ENCODE data around the gene KDM4B. TPM values are rescaled to one million over a fixed set of nuclear protein-coding genes. Genes with fewer than 3 reads are reported as not detected.
"Not testable (repeated sequence)": the region's sequence is repeated elsewhere in the genome, so short reads cannot be mapped to it uniquely, and the experiment has no call there.

Gene KDM4B
- total RNA-seq, 2 donors from 2014 or later: 33.8 to 83.5 TPM

GRCh38 chr19:4954320-4955149 lies 14.4 kb upstream of the KDM4B start:
- not testable (repeated sequence) for H3K27me3 Mint-ChIP-seq; H3K9me3 Mint-ChIP-seq; ATAC-seq (replicated peaks); H3K4me3 Mint-ChIP-seq; H3K27ac Mint-ChIP-seq; H3K4me1 Mint-ChIP-seq
- peaks cover 86% of the 10 kb centered on the region for H3K36me3 Mint-ChIP-seq (ENCODE audit: low read depth)

DNA sequence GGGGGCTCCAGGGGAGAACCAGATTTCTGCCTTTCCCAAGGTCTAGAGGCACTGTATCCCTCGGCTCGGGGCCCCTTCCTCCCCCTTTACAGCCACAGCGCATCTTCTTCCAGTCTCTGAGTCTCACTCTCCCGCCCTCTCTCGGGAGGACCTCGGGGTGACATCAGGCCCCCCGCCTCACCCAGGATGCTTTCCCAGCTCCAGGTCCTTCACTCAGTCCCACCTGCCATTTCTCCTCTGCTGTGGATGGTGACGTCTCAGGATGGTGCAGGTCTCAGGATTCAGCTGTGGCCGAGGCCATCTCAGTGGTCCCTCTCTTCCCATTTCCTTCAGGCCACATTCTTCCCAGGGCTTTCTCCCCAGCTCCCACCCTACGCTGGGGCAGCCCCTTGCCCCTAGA lies 13.6 kb upstream of the KDM4B start:
- H3K36me3 Mint-ChIP-seq (ENCODE audit: low read depth): peaks cover 88% of the 10 kb centered on the region
- ATAC-seq (replicated peaks): no peak
- no peaks in the 10 kb centered on the region for H3K4me1 Mint-ChIP-seq

DNA sequence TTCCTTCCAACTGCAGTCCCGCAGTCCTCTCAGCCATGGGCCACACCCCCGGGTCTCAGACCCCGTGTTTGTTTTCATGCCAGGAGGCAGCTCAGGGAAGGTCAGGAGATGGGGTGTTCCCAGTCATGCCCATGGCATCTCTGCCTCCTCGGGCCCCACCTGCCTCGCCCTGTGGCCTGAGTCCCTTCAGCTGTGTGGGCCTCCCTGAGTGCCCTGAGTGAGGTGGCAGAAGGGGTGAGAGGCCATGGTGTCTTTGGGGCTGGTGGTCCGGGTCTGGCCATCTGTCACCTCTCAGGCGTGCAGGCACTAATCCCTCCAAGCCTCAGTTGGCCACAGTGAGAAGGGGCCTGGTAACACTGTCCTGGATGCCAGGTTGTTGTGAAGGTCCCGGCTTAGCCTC lies 10.9 kb upstream of the KDM4B start:
- Mint-ChIP-seq H3K27ac (no peak overlapping the region), H3K9me3 (no peaks in the 10 kb centered on the region), H3K27me3 (no peaks in the 10 kb centered on the region), H3K4me1 (no peaks in the 10 kb centered on the region), H3K4me3 (no peak overlapping the region), H3K36me3 (ENCODE audit: low read depth) (peaks cover 78% of the 10 kb centered on the region)
- no peak for ATAC-seq (replicated peaks)

More for the DNA sequence above, 13.6 kb upstream of the KDM4B start:
- Mint-ChIP-seq H3K27me3 (no peaks in the 10 kb centered on the region), H3K27ac (peak overlapping the region; percentile 49), H3K4me3 (no peak overlapping the region), H3K9me3 (no peaks in the 10 kb centered on the region)

DNA sequence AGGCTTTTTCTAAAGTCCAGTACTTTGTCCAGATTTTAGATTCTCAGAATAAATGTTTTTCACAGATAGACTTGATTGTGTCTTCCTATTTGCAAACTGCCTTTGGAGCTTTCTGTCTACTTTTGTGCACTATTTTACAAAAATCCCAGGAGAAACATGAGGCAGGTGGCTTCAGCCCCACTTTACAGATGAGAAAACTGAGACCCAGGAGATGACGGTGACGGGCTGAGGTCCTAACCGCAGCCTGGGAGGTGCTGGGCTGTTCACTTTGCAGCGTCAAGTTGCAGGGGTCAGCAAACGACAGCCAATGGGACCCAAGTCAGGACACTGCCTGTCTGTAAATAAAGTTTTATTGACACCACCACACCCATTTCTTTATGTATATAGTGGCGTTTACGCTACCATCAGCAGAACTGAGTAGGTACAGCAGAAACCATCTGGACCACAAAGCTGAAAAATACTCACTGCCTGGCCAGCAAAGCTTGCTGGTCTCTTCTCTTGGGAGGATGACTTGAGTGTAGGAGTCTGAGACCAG lies 6.8 kb upstream of the KDM4B start:
- Mint-ChIP-seq H3K9me3 (no peaks in the 10 kb centered on the region), H3K27me3 (no peaks in the 10 kb centered on the region), H3K27ac (no peak overlapping the region), H3K36me3 (ENCODE audit: low read depth) (peaks cover 55% of the 10 kb centered on the region), H3K4me1 (peaks cover 2% of the 10 kb centered on the region), H3K4me3 (no peak overlapping the region)
- ATAC-seq (replicated peaks): no peak

DNA sequence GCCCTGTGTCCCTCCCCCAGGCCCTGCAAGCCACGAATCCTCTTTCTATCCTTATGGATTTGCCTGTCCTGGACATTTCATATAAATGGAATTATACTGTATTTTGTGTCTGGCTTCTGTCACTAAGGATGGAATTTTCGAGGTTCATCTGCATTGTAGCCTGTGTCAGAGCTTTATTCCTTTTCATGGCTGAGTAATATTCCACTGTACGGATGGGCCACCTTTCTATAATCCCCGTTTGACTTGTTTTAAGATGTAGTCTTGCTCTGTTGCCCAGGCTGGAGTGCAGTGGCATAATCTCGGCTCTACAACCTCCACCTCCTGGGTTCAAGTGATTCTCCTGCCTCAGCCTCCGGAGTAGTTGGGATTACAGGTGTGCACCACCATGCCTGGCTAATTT lies 3.9 kb upstream of the KDM4B start:
- H3K27me3 Mint-ChIP-seq: no peaks in the 10 kb centered on the region
- H3K27ac Mint-ChIP-seq: peak overlapping the region; percentile 29
- peaks cover 48% of the 10 kb centered on the region for H3K36me3 Mint-ChIP-seq (ENCODE audit: low read depth)
- peaks cover 12% of the 10 kb centered on the region for H3K4me1 Mint-ChIP-seq
- ATAC-seq (replicated peaks): no peak
- H3K4me3 Mint-ChIP-seq: no peak overlapping the region
- H3K9me3 Mint-ChIP-seq: no peaks in the 10 kb centered on the region

- ATAC-seq (replicated peaks): no peak
- no peaks in the 10 kb centered on the region for H3K27me3 Mint-ChIP-seq
- peak overlapping the region; percentile 96 for H3K27ac Mint-ChIP-seq
- H3K4me1 Mint-ChIP-seq: peaks cover 27% of the 10 kb centered on the region
- H3K36me3 Mint-ChIP-seq (ENCODE audit: low read depth): peaks cover 58% of the 10 kb centered on the region
- no peak overlapping the region for H3K4me3 Mint-ChIP-seq
- no peaks in the 10 kb centered on the region for H3K9me3 Mint-ChIP-seq
These were observed 2.3 kb upstream of the KDM4B start for GRCh38 chr19:4966591-4966990.

GRCh38 chr19:4967738-4968461 lies 1.0 kb upstream of the KDM4B start:
- peaks cover 45% of the 10 kb centered on the region for H3K36me3 Mint-ChIP-seq (ENCODE audit: low read depth)
- ATAC-seq (replicated peaks): no peak
- H3K9me3 Mint-ChIP-seq: no peaks in the 10 kb centered on the region
- H3K4me3 Mint-ChIP-seq: peak overlapping the region; percentile 87
- peaks cover 28% of the 10 kb centered on the region for H3K4me1 Mint-ChIP-seq
- peak overlapping the region; percentile 96 for H3K27ac Mint-ChIP-seq
- no peaks in the 10 kb centered on the region for H3K27me3 Mint-ChIP-seq

DNA sequence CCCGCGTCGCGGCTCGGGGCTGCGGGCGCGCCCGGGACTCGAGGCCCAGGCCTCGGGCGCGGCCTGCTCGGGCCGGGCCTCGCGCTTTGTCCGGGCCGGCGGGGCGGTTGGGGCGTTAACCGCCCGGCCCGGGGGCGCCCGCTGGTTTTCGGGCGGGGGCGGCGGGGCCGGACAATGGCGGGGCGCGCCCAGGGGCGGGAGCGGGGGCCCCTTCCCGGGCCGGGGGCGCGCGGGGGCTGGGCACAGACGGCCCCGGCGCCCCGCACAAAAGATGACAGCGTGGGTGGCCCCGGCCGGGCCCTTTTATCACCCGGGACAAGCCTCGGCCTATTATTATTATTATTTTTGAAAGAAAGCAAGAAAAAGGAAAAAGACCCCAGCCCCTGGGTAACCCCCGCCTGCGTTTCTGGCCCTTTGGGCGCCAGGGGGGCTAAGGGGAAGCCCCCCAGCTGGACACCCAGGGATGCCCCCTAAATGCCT lies 419 bp downstream of the KDM4B start:
- ATAC-seq (replicated peaks): no peak
- Mint-ChIP-seq H3K4me3 (peak overlapping the region; percentile 97), H3K36me3 (ENCODE audit: low read depth) (peaks cover 35% of the 10 kb centered on the region), H3K4me1 (peaks cover 28% of the 10 kb centered on the region), H3K9me3 (no peaks in the 10 kb centered on the region), H3K27ac (peak overlapping the region; percentile 94), H3K27me3 (no peaks in the 10 kb centered on the region)

DNA sequence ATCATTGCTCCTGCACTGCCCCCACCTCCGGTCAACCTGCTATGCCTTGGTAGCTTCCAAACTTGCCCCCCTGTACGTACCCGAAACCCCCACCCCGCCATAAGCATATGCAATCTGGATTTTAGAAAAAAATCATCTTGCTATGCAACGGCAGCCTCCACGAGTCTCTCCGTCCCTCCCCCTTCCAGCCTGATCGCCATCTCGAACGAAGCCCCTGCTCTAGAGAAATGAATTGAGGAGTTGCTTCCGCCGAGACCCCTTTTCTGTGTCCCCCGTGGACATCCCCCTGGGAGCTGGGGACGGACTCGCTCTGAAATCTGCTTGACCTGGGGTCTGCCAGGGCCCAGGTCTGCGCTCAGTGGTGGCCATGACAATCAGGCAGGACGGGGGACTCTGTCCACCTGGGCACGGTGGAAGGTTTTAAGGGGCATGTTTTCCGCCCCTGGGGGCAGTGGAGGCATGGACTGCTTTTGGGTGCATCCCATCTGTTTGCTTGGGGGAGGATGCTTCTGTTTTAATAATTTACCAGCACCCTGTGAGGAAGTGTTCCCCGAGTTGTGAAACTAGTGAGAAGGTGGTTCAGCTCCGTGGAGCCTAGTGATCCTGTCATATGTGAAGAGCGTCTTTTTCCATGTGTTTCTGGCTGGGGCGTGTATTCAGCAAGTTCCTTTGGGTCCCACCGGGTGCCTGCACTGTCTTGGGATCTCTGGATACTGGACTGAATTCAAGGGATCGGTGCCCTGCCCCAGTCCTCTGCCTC lies 1.0 kb downstream of the KDM4B start:
- Mint-ChIP-seq H3K9me3 (no peaks in the 10 kb centered on the region), H3K4me1 (peaks cover 31% of the 10 kb centered on the region), H3K27me3 (no peaks in the 10 kb centered on the region), H3K36me3 (ENCODE audit: low read depth) (peaks cover 33% of the 10 kb centered on the region), H3K27ac (peak overlapping the region; percentile 94), H3K4me3 (peak overlapping the region; percentile 97)
- ATAC-seq (replicated peaks): no peak

GRCh38 chr19:4970558-4971423 lies 1.9 kb downstream of the KDM4B start:
- no peak for ATAC-seq (replicated peaks)
- Mint-ChIP-seq H3K27ac (peak overlapping the region; percentile 94), H3K4me3 (peak overlapping the region; percentile 97), H3K36me3 (ENCODE audit: low read depth) (peaks cover 35% of the 10 kb centered on the region), H3K9me3 (no peaks in the 10 kb centered on the region), H3K4me1 (peaks cover 34% of the 10 kb centered on the region), H3K27me3 (no peaks in the 10 kb centered on the region)

GRCh38 chr19:4971424-4971793 lies 2.5 kb downstream of the KDM4B start:
- H3K36me3 Mint-ChIP-seq (ENCODE audit: low read depth): peaks cover 41% of the 10 kb centered on the region
- peak overlapping the region; percentile 97 for H3K4me3 Mint-ChIP-seq
- H3K4me1 Mint-ChIP-seq: peaks cover 34% of the 10 kb centered on the region
- no peaks in the 10 kb centered on the region for H3K9me3 Mint-ChIP-seq
- ATAC-seq (replicated peaks): no peak
- peak overlapping the region; percentile 94 for H3K27ac Mint-ChIP-seq
- no peaks in the 10 kb centered on the region for H3K27me3 Mint-ChIP-seq

DNA sequence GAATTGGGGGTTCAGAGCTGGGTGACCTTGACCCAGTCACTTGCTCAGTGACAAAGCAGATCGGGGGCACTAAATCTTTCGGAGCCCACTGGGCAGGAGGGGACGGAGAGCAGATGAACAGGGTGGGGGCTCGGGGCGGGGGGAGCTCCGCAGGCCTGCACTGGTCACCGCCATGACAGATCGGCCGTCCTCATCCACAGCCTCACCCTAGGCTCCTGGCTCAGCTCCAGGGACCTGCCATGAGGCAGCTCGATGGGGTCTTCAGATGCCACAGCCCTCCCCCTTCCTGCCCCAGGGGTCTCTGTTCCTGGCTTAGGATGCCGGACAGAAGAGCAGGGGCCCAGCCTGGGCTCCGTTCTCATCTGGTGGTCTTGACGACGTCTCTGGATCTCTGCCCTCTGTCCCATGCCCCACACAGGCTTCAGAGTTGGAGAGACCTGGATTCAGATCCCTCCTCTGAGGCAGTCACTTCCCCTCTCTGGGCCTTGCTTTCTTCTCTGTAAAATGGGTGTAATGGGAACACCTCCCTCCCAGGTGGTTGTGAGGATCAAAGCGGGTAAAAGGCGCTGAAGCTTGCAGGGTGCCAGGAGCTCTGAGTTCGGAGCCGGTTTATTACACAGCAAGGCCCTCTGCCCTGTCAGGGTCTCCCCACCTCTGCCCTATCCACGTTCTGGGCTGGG lies 3.0 kb downstream of the KDM4B start:
- H3K4me1 Mint-ChIP-seq: peaks cover 34% of the 10 kb centered on the region
- no peak for ATAC-seq (replicated peaks)
- H3K27me3 Mint-ChIP-seq: no peaks in the 10 kb centered on the region
- peak overlapping the region; percentile 94 for H3K27ac Mint-ChIP-seq
- peak overlapping the region; percentile 97 for H3K4me3 Mint-ChIP-seq
- no peaks in the 10 kb centered on the region for H3K9me3 Mint-ChIP-seq
- peaks cover 47% of the 10 kb centered on the region for H3K36me3 Mint-ChIP-seq (ENCODE audit: low read depth)

All from activated T-helper 17 cell treated with anti-CD3 and anti-CD28 coated beads, Interleukin-2, amount 50 U/mL, for 72 hours (primary cell).